ENCODE measurements around the gene GAB2.

GAB2 gene

DNA sequence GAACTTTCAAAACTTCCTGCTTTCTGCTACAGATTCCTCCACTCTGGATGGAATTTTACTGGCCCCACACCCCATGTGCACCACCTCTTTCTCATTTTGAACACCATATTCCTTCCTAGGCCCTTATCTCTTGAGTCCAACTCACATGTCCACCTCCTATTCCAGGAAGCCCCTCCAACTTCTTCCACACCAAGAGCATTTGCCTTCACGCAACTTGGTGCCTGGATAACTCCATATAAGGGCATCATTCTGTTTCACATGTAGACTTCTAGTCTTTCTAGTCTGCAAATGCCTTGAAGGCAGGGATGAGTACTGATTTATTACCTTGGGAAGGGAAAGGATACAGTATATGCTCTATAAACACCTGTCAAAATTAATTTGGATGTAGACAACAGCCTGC, 17.5 kb downstream of the GAB2 start (continued):
- TF ChIP-seq CREB5 (CRISPR knock-in tag; IDR thresholded peaks at IDR 0.05; ENCODE audit: low read depth): no peak

GRCh38 chr11:78399136-78399535, 18.5 kb downstream of the GAB2 start:
- no peak for TF ChIP-seq ESRRG (CRISPR knock-in tag; IDR thresholded peaks at IDR 0.05)
- TF ChIP-seq TCF4 (CRISPR knock-in tag; IDR thresholded peaks at IDR 0.05; ENCODE audit: borderline replicate concordance): no peak
- ATAC-seq: no peak

DNA sequence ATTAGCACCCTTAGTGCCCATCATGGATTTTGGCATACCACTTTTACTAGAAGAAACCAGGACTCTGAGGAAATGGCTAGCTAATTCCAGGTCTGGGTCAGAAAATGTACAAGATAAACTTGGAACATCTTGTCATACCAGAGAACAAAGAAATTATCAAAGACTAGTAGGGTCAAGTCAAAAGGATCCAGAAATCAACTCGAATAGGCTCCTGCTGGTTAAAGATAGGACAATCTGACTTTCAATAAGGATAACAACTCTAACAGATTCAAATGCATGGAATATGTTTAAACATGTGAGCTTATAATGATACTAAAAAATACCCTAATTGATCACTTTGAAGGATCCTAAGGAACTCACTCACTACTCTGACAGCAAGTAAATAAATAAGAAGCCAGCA, 18.9 kb downstream of the GAB2 start:
- TF ChIP-seq ZNF8 (CRISPR knock-in tag; IDR thresholded peaks at IDR 0.05) (no peak), BACH2 (CRISPR knock-in tag; IDR thresholded peaks at IDR 0.05; ENCODE audit: borderline replicate concordance) (no peak), SNAI2 (CRISPR knock-in tag; IDR thresholded peaks at IDR 0.05) (no peak), ZNF565 (CRISPR knock-in tag; conservative IDR thresholded peaks at IDR 0.05; ENCODE audit: low read depth) (no peak)
- ATAC-seq: no peak

- ATAC-seq: no peak
Measured at GRCh38 chr11:78397398-78397797, 20.2 kb downstream of the GAB2 start.

DNA sequence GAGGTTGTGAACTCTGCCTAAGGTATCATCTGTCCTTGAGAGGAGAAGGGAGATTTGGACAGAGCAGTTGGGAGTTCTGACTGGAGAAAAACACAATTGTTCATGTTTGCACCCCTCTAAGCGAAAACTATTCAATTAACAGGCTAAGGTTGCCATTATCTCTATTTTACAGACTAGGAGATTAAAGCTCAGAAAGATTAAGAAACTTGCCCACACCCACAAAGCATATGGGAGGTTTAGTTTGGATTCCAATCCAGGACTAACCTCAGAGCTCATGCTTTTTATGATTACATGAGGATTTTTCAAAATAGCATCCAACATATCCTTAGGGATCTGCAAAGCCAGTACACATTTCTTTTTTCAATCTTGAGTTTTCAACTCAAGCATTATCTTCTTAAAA, 22.0 kb downstream of the GAB2 start:
- no peak for ATAC-seq
- TF ChIP-seq ZFP30 (CRISPR knock-in tag; IDR thresholded peaks at IDR 0.05) (no peak), PATZ1 (CRISPR knock-in tag; IDR thresholded peaks at IDR 0.05; ENCODE audit: borderline replicate concordance) (no peak), ZNF70 (CRISPR knock-in tag; IDR thresholded peaks at IDR 0.05) (no peak), BACH2 (CRISPR knock-in tag; IDR thresholded peaks at IDR 0.05; ENCODE audit: borderline replicate concordance) (no peak), ISL1 (CRISPR knock-in tag; IDR thresholded peaks at IDR 0.05) (no peak), CSRNP3 (CRISPR knock-in tag; IDR thresholded peaks at IDR 0.05) (no peak), TOX (CRISPR knock-in tag; IDR thresholded peaks at IDR 0.05; ENCODE audit: borderline replicate concordance) (no peak), CSDC2 (CRISPR knock-in tag; IDR thresholded peaks at IDR 0.05) (no peak), RARB (CRISPR knock-in tag; IDR thresholded peaks at IDR 0.05) (no peak), ZC3H10 (CRISPR knock-in tag; IDR thresholded peaks at IDR 0.05) (no peak), ARNTL (CRISPR knock-in tag; IDR thresholded peaks at IDR 0.05; ENCODE audit: borderline replicate concordance, low read depth) (no peak), ESRRG (CRISPR knock-in tag; IDR thresholded peaks at IDR 0.05) (no peak)
- TF ChIP-seq, protein P1, sequence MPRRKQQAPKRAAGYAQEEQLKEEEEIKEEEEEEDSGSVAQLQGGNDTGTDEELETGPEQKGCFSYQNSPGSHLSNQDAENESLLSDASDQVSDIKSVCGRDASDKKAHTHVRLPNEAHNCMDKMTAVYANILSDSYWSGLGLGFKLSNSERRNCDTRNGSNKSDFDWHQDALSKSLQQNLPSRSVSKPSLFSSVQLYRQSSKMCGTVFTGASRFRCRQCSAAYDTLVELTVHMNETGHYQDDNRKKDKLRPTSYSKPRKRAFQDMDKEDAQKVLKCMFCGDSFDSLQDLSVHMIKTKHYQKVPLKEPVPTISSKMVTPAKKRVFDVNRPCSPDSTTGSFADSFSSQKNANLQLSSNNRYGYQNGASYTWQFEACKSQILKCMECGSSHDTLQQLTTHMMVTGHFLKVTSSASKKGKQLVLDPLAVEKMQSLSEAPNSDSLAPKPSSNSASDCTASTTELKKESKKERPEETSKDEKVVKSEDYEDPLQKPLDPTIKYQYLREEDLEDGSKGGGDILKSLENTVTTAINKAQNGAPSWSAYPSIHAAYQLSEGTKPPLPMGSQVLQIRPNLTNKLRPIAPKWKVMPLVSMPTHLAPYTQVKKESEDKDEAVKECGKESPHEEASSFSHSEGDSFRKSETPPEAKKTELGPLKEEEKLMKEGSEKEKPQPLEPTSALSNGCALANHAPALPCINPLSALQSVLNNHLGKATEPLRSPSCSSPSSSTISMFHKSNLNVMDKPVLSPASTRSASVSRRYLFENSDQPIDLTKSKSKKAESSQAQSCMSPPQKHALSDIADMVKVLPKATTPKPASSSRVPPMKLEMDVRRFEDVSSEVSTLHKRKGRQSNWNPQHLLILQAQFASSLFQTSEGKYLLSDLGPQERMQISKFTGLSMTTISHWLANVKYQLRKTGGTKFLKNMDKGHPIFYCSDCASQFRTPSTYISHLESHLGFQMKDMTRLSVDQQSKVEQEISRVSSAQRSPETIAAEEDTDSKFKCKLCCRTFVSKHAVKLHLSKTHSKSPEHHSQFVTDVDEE (CRISPR knock-in tag; IDR thresholded peaks at IDR 0.05): no peak

More at GRCh38 chr11:78397398-78397797, 20.2 kb downstream of the GAB2 start:
- no peak for TF ChIP-seq CSDC2 (CRISPR knock-in tag; IDR thresholded peaks at IDR 0.05)
- TF ChIP-seq ZNF8 (CRISPR knock-in tag; IDR thresholded peaks at IDR 0.05): no peak
- TF ChIP-seq, protein P1 (CRISPR knock-in tag; IDR thresholded peaks at IDR 0.05): no peak
- no peak for TF ChIP-seq ZNF565 (CRISPR knock-in tag; conservative IDR thresholded peaks at IDR 0.05; ENCODE audit: low read depth)
- no peak for TF ChIP-seq TOX (CRISPR knock-in tag; IDR thresholded peaks at IDR 0.05; ENCODE audit: borderline replicate concordance)
- no peak for TF ChIP-seq RARB (CRISPR knock-in tag; IDR thresholded peaks at IDR 0.05)
- TF ChIP-seq ZNF70 (CRISPR knock-in tag; IDR thresholded peaks at IDR 0.05): no peak
- no peak for TF ChIP-seq CSRNP3 (CRISPR knock-in tag; IDR thresholded peaks at IDR 0.05)

Data from SK-N-SH treated with all-trans-retinoic acid at 6 μM for 48 hours (cell line).